HG02623 (cell line): ENCODE data around the gene DCT.

ENCODE experiments used
- ATAC-seq: cut with Tn5 transposase; IDR thresholded peaks from one replicate; pipeline ENCODE4 v1.9.1; 2021; ENCODE audit warnings: moderate library complexity; ENCODE audit not compliant: unreplicated experiment

Gene DCT

DNA sequence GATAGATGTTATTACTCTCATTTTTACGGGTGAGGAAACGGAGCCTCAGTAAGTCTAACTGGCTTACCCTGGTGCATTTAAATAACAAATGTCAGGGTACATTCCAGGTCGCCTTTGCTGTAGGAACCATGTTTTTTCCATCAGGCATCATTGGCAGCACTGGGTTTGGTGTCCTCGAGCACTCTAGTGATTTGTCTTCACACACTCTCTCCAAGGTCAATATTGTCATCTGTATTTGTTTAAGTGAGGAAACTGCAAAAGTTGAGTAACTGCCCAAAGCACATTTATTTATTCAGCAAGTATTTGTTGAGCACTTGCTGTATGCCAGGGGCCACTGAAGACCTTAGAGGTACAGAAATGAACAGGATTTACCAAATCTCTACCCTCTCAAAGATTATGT lies 78.6 kb downstream of the DCT start:
- ATAC-seq, result no peak

GRCh38 chr13:94399812-94400211 lies 79.7 kb downstream of the DCT start:
- ATAC-seq, result no peak

DNA sequence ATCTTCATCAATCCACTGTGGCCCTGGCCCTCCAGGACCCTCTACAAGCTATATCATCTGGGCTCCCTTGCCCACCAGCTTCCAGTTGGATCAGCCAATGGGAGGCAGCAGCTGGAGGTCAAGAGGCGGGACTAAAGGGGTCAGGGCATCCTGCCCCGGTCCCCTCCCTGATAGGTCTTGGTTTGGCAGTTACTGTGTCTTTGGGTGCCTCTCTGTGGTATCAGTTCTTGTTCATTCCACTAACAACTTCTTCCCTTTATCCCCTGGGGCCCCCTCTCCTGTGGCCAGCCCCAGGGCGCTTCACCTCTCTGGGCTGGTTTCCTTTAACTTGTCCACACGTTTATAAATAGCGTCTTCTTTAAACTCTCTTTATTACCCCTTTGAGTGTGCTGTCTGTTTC lies 83.6 kb downstream of the DCT start:
- no peak for ATAC-seq

DNA sequence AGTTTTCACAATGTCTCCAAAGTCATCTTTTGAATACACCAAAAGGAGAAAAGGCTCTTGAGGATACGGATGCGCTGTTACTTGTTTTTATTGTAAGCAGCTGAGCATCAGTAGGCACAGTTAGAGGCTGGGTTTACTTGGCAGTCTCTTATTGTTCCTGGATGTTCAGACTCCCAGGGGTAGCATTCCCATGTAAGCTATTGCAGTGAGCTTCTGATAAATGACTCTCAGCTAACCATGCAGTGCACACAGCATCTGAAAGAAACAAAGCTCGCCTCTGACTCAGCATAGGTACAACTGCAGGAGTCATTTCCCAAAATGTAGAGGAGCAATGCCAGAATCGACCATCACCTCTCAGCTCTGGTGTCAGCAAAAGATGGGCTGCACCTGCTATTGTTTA lies 84.8 kb downstream of the DCT start:
- no peak for ATAC-seq

GRCh38 chr13:94390881-94391280 lies 88.6 kb downstream of the DCT start:
- ATAC-seq, result no peak

DNA sequence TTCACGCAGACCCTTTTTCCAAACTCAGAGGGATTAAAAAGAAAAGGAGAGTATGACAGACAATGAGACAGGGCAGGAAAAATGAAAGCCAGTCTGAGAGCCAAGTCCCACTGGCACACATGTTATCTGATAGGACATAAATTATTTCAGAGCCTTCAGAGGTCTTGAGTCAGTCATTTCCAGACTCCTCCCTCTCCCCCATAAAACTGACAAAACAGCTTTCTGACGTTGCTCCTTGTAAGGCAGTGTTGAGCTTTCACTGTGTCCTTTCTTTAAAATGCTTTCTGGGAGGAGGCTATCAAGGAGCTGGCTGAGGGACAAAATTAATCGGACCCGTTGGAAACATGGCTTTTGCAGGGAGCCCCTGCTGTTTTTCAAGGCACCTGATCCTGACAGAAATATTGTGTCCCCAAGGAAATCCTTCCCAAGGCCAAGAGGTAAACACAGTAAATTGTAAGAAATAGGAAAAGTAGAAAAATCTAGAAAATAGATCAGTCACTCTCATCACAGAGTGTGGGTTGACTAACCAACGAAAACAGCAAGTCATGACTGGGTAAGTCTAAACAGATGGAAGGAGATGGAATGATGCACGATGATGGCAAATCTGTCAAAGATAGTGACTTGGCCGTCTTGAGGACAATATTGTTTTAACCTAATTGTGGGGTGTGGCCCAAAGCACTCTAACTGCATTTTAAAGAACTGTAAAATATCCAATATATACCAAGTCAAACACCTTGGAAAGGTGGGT lies 89.7 kb downstream of the DCT start:
- ATAC-seq, result no peak

DNA sequence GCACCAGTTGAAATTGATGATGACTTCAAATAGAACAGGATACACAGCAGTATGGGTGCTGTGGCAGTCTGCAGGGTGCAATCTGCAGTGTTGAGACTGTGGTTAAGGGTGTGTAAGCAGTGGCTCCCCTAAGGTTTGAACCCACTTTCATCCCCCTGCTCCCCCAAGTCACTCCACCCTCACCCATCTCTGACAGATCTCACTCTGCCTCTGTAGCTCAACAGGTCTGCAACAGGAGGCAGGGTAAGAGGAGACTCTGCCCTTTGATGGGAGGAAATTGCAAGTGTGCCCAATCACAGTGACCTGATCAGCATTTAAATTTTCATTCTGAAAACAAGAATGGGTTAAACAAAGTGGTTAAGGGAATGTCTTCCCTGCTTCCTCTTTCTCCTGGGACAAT lies 92.4 kb downstream of the DCT start:
- no peak for ATAC-seq
